Progenitor cell of endocrine pancreas (in vitro differentiated cells): ENCODE results near the gene HTR3B. TPM values are rescaled to one million over a fixed set of nuclear protein-coding genes. Genes with fewer than 3 reads are reported as not detected.
"Not testable (repeated sequence)": the region's sequence is repeated elsewhere in the genome, so short reads cannot be mapped to it uniquely, and the experiment has no call there.

ENCODE experiments used
- DNase-seq: peaks from one replicate; pipeline ENCODE4 v3.0.0; 2021; ENCODE audit warnings: low spot score; ENCODE audit not compliant: unreplicated experiment
- H3K27ac Mint-ChIP-seq: 2 replicates; pipeline ENCODE4 v1.8.0; 2021; ENCODE audit warnings: mild to moderate bottlenecking, moderate library complexity, mixed read lengths
- H3K27me3 Mint-ChIP-seq: 2 replicates; pipeline ENCODE4 v1.8.0; 2021; ENCODE audit warnings: mixed read lengths
- H3K36me3 Mint-ChIP-seq: 2 replicates; pipeline ENCODE4 v1.8.0; 2022; ENCODE audit warnings: mixed read lengths; ENCODE audit not compliant: insufficient read depth
- H3K4me1 Mint-ChIP-seq: 2 replicates; pipeline ENCODE4 v1.8.0; 2021; ENCODE audit warnings: low read depth, mixed read lengths
- H3K4me3 Mint-ChIP-seq: 2 replicates; pipeline ENCODE4 v1.8.0; 2021; ENCODE audit warnings: low read depth, mild to moderate bottlenecking, moderate library complexity, mixed read lengths
- H3K9me3 Mint-ChIP-seq: 2 replicates; pipeline ENCODE4 v1.8.0; 2021; ENCODE audit warnings: low read depth, mixed read lengths
- CTCF ChIP-seq: fragments of 200-600 bp; sonication (generic); IDR thresholded peaks from one replicate; pipeline ENCODE4 v1.5.0; 2021; ENCODE audit warnings: antibody characterized with exemption, mild to moderate bottlenecking; ENCODE audit not compliant: unreplicated experiment
- total RNA-seq: library from RNA; stranded (reverse); gene quantifications from 2 replicates; pipeline ENCODE4 v1.2.1, GENCODE V29; 2021

The HTR3B gene
- total RNA-seq, 1 donor from 2014 or later = not detected

GRCh38 chr11:113934761-113935160, 30.2 kb downstream of the HTR3B start:
- H3K27me3 Mint-ChIP-seq = peaks cover 19% of the 10 kb centered on the region
- no peak overlapping the region for H3K27ac Mint-ChIP-seq
- no peak overlapping the region for H3K4me3 Mint-ChIP-seq
- H3K4me1 Mint-ChIP-seq = no peaks in the 10 kb centered on the region
- no peak for TF ChIP-seq CTCF
- peaks cover 3% of the 10 kb centered on the region for H3K9me3 Mint-ChIP-seq
- no peaks in the 10 kb centered on the region for H3K36me3 Mint-ChIP-seq
- no peak for DNase-seq

- no peak for DNase-seq
- H3K9me3 Mint-ChIP-seq = no peaks in the 10 kb centered on the region
- no peak for TF ChIP-seq CTCF
- peaks cover 22% of the 10 kb centered on the region for H3K27me3 Mint-ChIP-seq
- H3K36me3 Mint-ChIP-seq = no peaks in the 10 kb centered on the region
- no peak overlapping the region for H3K4me3 Mint-ChIP-seq
- H3K4me1 Mint-ChIP-seq = no peaks in the 10 kb centered on the region
- H3K27ac Mint-ChIP-seq = no peak overlapping the region
Observed at GRCh38 chr11:113935858-113936257, 31.3 kb downstream of the HTR3B start.

GRCh38 chr11:113937918-113938317, 33.3 kb downstream of the HTR3B start:
- TF ChIP-seq CTCF = no peak
- no peak overlapping the region for H3K4me3 Mint-ChIP-seq
- H3K9me3 Mint-ChIP-seq = no peaks in the 10 kb centered on the region
- H3K4me1 Mint-ChIP-seq = no peaks in the 10 kb centered on the region
- H3K27me3 Mint-ChIP-seq = peaks cover 23% of the 10 kb centered on the region
- no peak for DNase-seq
- no peak overlapping the region for H3K27ac Mint-ChIP-seq
- no peaks in the 10 kb centered on the region for H3K36me3 Mint-ChIP-seq

GRCh38 chr11:113942256-113942655, 37.7 kb downstream of the HTR3B start:
- peaks cover 13% of the 10 kb centered on the region for H3K27me3 Mint-ChIP-seq
- no peak for DNase-seq

GRCh38 chr11:113946162-113946561, 41.6 kb downstream of the HTR3B start:
- not testable (repeated sequence) for H3K9me3 Mint-ChIP-seq, H3K4me1 Mint-ChIP-seq, H3K36me3 Mint-ChIP-seq, H3K27ac Mint-ChIP-seq, DNase-seq, H3K4me3 Mint-ChIP-seq
- peaks cover 13% of the 10 kb centered on the region for H3K27me3 Mint-ChIP-seq

More at GRCh38 chr11:113942256-113942655, 37.7 kb downstream of the HTR3B start:
- no peaks in the 10 kb centered on the region for H3K4me1 Mint-ChIP-seq
- no peak for TF ChIP-seq CTCF
- H3K9me3 Mint-ChIP-seq = no peaks in the 10 kb centered on the region
- no peak overlapping the region for H3K27ac Mint-ChIP-seq
- no peak overlapping the region for H3K4me3 Mint-ChIP-seq
- H3K36me3 Mint-ChIP-seq = no peaks in the 10 kb centered on the region

- H3K4me1 Mint-ChIP-seq = no peaks in the 10 kb centered on the region
- H3K27me3 Mint-ChIP-seq = peaks cover 26% of the 10 kb centered on the region
- no peak overlapping the region for H3K27ac Mint-ChIP-seq
- no peak for TF ChIP-seq CTCF
- no peaks in the 10 kb centered on the region for H3K36me3 Mint-ChIP-seq
- no peak for DNase-seq
- no peaks in the 10 kb centered on the region for H3K9me3 Mint-ChIP-seq
- H3K4me3 Mint-ChIP-seq = no peak overlapping the region
Observed at GRCh38 chr11:113947994-113948393, 43.4 kb downstream of the HTR3B start.
